Esophagus muscularis mucosa (tissue), 4 donors: Measurements from ENCODE around the gene ST8SIA5.

Experiments used
- EP300 ChIP-seq: sonication (generic); formaldehyde crosslinking; IDR thresholded peaks from one replicate; pipeline ENCODE4 v1.6.1; 2017; ENCODE audit warnings: antibody characterized with exemption
- POLR2AphosphoS5 ChIP-seq, 2 donors: sonication (generic); formaldehyde crosslinking; IDR thresholded peaks; one replicate each; pipeline ENCODE4 v1.6.1; 2017; ENCODE audit warnings: antibody characterized with exemption in 2 of 2
- TF ChIP-seq, protein P1 (sequence below), 3 experiments: fragments of 200-600 bp in 2 of 3; fragments of 450-650 bp in 1 of 3; sonication (generic) in 2 of 3; IDR thresholded peaks; one replicate each; pipeline ENCODE4 v1.5.1; 2017 to 2019; ENCODE audit warnings: antibody characterized with exemption in 3 of 3, mild to moderate bottlenecking in 2 of 3, moderate library complexity in 1 of 3

DNA sequence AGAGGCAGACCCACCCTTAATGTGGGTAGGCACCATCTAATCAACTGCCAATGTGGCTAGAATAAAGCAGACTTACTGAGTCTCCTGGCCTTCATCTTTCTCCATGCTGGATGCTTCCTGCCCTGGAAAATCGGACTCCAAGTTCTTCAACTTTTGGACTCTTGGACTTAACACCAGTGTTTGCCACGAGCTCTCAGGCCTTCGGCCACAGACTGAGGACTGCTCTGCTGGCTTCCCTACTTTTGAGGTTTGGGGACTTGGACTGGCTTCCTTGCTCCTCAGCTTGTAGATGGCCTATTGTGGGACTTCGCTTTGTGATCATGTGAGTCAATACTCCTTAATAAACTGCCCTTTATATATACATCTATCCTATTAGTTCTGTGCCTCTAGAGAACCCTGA is 21.9 kb downstream of the ST8SIA5 start:
- TF ChIP-seq EP300 (no peak), POLR2AphosphoS5 (IDR thresholded peaks at IDR 0.05) (no peak)
- TF ChIP-seq, protein P1, sequence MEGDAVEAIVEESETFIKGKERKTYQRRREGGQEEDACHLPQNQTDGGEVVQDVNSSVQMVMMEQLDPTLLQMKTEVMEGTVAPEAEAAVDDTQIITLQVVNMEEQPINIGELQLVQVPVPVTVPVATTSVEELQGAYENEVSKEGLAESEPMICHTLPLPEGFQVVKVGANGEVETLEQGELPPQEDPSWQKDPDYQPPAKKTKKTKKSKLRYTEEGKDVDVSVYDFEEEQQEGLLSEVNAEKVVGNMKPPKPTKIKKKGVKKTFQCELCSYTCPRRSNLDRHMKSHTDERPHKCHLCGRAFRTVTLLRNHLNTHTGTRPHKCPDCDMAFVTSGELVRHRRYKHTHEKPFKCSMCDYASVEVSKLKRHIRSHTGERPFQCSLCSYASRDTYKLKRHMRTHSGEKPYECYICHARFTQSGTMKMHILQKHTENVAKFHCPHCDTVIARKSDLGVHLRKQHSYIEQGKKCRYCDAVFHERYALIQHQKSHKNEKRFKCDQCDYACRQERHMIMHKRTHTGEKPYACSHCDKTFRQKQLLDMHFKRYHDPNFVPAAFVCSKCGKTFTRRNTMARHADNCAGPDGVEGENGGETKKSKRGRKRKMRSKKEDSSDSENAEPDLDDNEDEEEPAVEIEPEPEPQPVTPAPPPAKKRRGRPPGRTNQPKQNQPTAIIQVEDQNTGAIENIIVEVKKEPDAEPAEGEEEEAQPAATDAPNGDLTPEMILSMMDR (IDR thresholded peaks at IDR 0.05) = no peak
